ENCODE measurements around the gene PSME3IP1. TPM values are rescaled to one million over a fixed set of nuclear protein-coding genes. Genes with fewer than 3 reads are reported as not detected.

The PSME3IP1 gene
- total and polyA plus RNA-seq, 2 of the 4 experiments (the other 2 are of a cell fraction): 50.2 to 75.2 TPM

DNA sequence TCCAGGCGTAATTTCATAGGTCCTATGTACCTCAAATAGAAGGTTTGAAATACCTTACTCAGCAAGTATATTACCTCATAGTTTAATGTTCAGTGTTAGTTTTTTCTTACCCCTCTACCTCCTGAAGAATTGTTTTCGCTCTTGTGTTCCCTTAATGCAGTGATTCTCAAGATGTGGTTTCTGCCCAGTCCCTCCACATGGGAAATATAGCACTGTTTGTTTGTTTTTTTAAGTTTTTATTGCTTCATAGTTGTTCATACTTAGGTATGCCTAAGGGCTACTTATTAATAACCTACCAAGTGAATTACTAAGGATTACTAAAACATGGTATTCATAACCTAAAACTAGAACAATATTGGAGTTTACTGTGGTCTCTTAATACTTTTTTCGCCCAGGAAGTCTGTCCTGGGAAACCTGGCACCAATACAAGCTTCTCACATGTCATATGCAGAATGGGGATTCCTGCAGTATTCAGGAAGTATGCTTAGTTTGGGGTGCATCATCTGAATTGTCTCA is 5.3 kb upstream of the PSME3IP1 start:
- Histone ChIP-seq H4K5ac (ENCODE audit: low read depth, low read length) (no peak overlapping the region), H3K56ac (ENCODE audit: extremely low read depth, insufficient read depth, low read length) (no peak overlapping the region), H3K4me2 (ENCODE audit: low read depth, low read length) (peak overlapping the region; percentile 17; the same call in 1 of the 2 replicates), H2AFZ (replicated peaks; ENCODE audit: low read length, poor library complexity) (no peak overlapping the region), H3K27ac (ENCODE audit: insufficient read depth, low read length) (no peak overlapping the region), H2BK120ac (ENCODE audit: low read depth, low read length) (no peak overlapping the region), H3K9ac (ENCODE audit: low read depth, low read length) (no peak overlapping the region), H4K91ac (ENCODE audit: insufficient read depth, low read depth, low read length) (no peak overlapping the region), H3K9me1 (ENCODE audit: insufficient read depth, low read length) (no peaks in the 10 kb centered on the region; the same call in 1 of the 2 replicates), H2BK5ac (ENCODE audit: low read depth, low read length, poor library complexity, severe bottlenecking) (peak overlapping the region; percentile 28), H3K18ac (ENCODE audit: low read depth, low read length) (no peak overlapping the region), H4K20me1 (ENCODE audit: insufficient read depth, low read length) (peaks cover 18% of the 10 kb centered on the region; the same call in 1 of the 2 replicates), H3K14ac (replicated peaks; ENCODE audit: low read depth, low read length) (no peak overlapping the region), H3K4me1 (ENCODE audit: control insufficient read depth, insufficient read depth, low read length) (peaks cover 22% of the 10 kb centered on the region), H2AK9ac (replicated peaks; ENCODE audit: low read depth, low read length, poor library complexity) (no peak overlapping the region), H4K8ac (ENCODE audit: low read depth in 2 of 2, low read length in 2 of 2) (no peak overlapping the region), H3K4me3 (ENCODE audit: insufficient read depth, low read depth, low read length) (no peak overlapping the region), H3K27me3 (ENCODE audit: control insufficient read depth, insufficient read depth, low read length) (no peaks in the 10 kb centered on the region), H2BK20ac (ENCODE audit: low read depth, low read length) (no peak overlapping the region), H2AK5ac (ENCODE audit: low read depth, low read length) (no peak overlapping the region), H3K79me1 (ENCODE audit: low read depth in 1 of 2, low read length in 2 of 2) (peaks cover 16 to 62% of the 10 kb centered on the region in 2 experiments; a peak in 3 of 4 replicates), H3K23ac (ENCODE audit: low read depth, low read length) (no peak overlapping the region), H3K9me3 (ENCODE audit: control insufficient read depth, insufficient read depth, low read length) (no peaks in the 10 kb centered on the region), H2BK15ac (ENCODE audit: low read depth, low read length) (no peak overlapping the region), H3K4ac (ENCODE audit: low read depth, low read length) (no peak overlapping the region), H3K36me3 (ENCODE audit: control insufficient read depth, insufficient read depth, low read length) (no peaks in the 10 kb centered on the region; the same call in 1 of the 2 replicates)
- dilution Hi-C loops (cut with HindIII; ENCODE audit: low sequenced_read_pairs, unreplicated experiment): no loop called here
- ATAC-seq (ENCODE audit: low read depth): no peak
- no TSS peak for BruUV-seq (replicated peaks)
- CTCF ChIA-PET: no interaction called here
- in situ Hi-C loops (cut with MboI; ENCODE audit: low sequenced_read_pairs): no loop called here
- POLR2A ChIA-PET (ENCODE audit: unreplicated experiment): no interaction called here
- TF ChIP-seq NFE2L2 (IDR thresholded peaks at IDR 0.05; ENCODE audit: low read depth, low read length) (no peak), RFX5 (IDR thresholded peaks at IDR 0.05; ENCODE audit: low read depth, low read length) (no peak), BHLHE40 (IDR thresholded peaks at IDR 0.05; ENCODE audit: low read depth, low read length) (no peak), CEBPB (IDR thresholded peaks at IDR 0.05; ENCODE audit: low read depth, low read length) (peak; percentile 90), MAFK (IDR thresholded peaks at IDR 0.05; ENCODE audit: low read depth, low read length) (peak; percentile 91), POLR2A (IDR thresholded peaks at IDR 0.05; ENCODE audit: low read depth, low read length) (no peak), CHD1 (IDR thresholded peaks at IDR 0.05; ENCODE audit: low read depth, low read length) (no peak)
- intact Hi-C loops (cut with micrococcal nuclease): no loop called here
- peak; percentile 65 for DNase-seq
- no CpG with 5 or more reads among the region's 3 CpGs for WGBS, 2 experiments (ENCODE audit: extremely low coverage in 2 of 2, insufficient read length in 1 of 2)
